ENCODE results near the gene SINHCAF.

GRCh38 chr12:31277081-31277480 is 48.9 kb downstream of the SINHCAF start:
- no peak for TF ChIP-seq CTCF (IDR thresholded peaks at IDR 0.05)
- no peak for TF ChIP-seq POLR2A (IDR thresholded peaks at IDR 0.05)
